ENCODE measurements around the gene SPATA12.

The SPATA12 gene

DNA sequence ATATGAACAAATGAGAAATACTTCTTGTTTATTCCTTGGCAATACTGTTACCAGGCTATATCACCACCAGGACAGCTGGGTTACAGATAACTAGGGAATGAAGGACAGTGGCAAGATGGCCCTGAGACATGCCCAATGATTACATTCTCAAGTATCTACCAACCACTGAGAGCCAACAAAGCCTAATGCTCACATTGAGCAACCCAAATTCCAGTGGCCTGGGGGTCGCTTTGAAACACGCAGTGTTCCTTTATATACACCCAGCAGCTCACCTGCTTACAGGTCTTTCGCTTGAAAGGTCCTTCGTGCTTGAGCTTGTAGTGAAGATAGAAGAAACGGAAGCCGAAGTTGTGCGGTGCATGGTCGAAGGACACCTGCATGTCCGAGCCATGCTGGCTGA is 45.1 kb downstream of the SPATA12 start:
- no peak overlapping the region for H3K27ac Mint-ChIP-seq
- H3K27me3 Mint-ChIP-seq: no peaks in the 10 kb centered on the region
- no peak overlapping the region for H3K4me3 Mint-ChIP-seq
- H3K4me1 Mint-ChIP-seq (ENCODE audit: low read depth): no peaks in the 10 kb centered on the region
- H3K9me3 Mint-ChIP-seq (ENCODE audit: low read depth): no peaks in the 10 kb centered on the region
- no peaks in the 10 kb centered on the region for H3K36me3 Mint-ChIP-seq

DNA sequence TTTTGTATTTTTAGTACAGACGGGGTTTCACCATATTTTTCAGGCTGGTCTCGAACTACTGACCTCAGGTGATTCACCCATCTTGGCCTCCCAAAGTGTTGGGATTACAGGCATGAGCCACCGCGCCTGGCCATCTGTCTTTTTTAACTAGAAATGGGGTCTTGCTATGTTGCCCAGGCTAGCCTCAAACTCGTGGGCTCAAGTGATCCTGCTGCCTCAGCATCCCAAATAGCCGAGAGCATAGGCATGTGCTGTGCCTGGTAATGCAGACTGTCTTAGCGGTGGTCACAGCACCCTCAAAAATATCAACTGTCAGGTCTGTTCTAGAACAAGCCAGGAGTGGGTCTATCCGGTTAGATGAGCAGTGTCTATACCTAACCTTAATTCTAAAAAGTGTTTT is 48.2 kb downstream of the SPATA12 start:
- Mint-ChIP-seq H3K36me3 (no peaks in the 10 kb centered on the region), H3K4me1 (ENCODE audit: low read depth) (no peaks in the 10 kb centered on the region), H3K27me3 (no peaks in the 10 kb centered on the region), H3K27ac (no peak overlapping the region), H3K4me3 (no peak overlapping the region), H3K9me3 (ENCODE audit: low read depth) (no peaks in the 10 kb centered on the region)

DNA sequence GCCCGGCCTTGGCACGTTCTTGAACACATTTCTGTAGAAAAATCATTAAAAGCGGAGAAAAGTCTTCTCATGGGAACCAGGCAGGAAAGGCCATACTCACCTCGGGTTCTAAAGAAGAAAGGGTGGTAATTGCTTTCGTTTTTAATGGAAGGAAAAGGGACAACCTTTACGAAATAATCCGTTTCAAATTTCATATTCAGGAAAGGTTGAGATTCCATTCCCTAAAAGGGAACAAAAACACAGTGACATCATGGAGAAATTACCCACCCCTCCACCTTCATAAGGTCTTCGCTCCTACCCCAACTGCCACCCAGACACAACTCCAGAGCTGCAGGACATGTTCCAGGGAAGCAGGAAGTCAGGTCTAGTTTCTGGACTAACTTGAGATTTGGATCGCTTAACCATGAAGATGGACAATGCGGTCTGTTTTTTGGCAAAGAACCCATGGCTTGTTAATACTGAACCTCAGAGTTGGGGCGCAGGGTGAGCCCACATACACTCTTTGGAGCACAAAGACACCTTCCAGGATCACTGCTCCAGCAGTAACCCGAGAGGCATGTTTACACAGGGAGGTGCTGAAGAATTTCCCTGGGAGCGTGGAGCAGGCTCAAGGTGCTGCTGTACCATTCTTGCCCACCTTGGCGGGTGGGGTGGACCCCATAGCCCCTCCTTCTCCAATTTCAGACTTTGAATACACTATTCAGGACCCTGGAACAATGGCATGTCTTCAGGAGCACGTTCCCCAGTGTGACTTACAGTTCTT is 49.2 kb downstream of the SPATA12 start:
- no peaks in the 10 kb centered on the region for H3K27me3 Mint-ChIP-seq
- H3K9me3 Mint-ChIP-seq (ENCODE audit: low read depth): no peaks in the 10 kb centered on the region
- no peak overlapping the region for H3K4me3 Mint-ChIP-seq
- no peaks in the 10 kb centered on the region for H3K4me1 Mint-ChIP-seq (ENCODE audit: low read depth)
- no peak overlapping the region for H3K27ac Mint-ChIP-seq
- H3K36me3 Mint-ChIP-seq: no peaks in the 10 kb centered on the region

DNA sequence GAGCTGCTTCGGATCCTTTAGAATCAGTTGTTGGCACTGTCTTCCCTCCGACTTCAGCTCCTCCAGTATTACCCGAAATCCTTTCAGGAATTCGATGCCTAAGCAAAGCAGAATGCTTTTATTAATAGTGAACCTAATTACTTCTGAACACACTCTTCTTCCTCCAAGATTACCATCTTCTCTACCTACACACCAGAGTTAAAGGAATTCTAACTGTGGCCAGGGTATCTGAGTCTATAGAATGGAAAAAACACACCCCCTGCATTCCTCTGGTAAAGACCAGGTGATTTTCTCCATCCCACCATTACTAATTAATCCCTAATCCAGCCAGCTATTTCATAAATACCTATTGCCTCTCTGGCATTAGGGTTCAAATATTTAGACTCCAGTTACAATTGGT is 49.8 kb downstream of the SPATA12 start:
- Mint-ChIP-seq H3K27ac (no peak overlapping the region), H3K36me3 (no peaks in the 10 kb centered on the region), H3K9me3 (ENCODE audit: low read depth) (no peaks in the 10 kb centered on the region), H3K4me1 (ENCODE audit: low read depth) (no peaks in the 10 kb centered on the region), H3K4me3 (no peak overlapping the region), H3K27me3 (no peaks in the 10 kb centered on the region)

DNA sequence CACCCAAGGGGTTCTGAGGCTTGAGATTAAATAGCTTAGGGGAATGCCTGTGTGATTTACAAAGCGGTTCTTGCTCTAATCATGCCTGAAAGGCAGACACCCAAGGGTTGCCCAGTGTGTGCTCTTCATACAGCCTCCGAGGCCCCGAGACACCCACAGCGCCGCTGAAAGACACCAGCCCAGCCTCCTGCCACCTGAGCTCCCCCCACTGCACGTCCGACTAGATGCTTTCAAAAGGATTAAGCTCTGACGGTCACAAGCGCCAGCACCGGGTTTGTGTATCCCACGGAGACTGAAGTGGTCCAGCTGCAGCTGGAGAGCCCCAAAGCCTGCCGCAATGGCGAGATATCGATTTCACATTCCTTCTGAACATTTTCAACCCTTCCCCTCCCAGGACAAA is 50.3 kb downstream of the SPATA12 start:
- Mint-ChIP-seq H3K36me3 (no peaks in the 10 kb centered on the region), H3K4me1 (ENCODE audit: low read depth) (no peaks in the 10 kb centered on the region), H3K27me3 (no peaks in the 10 kb centered on the region), H3K4me3 (no peak overlapping the region), H3K9me3 (ENCODE audit: low read depth) (no peaks in the 10 kb centered on the region), H3K27ac (no peak overlapping the region)

DNA sequence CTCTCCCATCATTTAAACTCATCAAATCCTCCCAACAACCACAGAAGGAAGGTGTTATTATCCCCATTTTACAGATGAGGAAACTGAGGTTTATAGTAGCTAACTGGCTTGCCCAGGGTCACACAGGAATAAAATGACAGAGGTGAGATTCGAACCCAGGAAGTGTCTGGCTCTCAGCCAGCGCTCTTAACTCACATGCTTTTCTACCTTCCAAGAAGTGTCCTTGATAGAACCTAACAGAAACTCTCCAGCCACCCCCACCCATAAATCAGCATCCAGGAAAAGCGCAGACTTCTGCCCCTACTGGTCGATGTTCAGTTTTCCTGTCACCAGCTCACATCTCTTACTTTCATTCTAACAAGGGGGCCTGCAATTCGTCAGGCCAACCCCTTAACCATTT is 51.7 kb downstream of the SPATA12 start:
- Mint-ChIP-seq H3K4me1 (ENCODE audit: low read depth) (no peaks in the 10 kb centered on the region), H3K36me3 (no peaks in the 10 kb centered on the region), H3K27ac (no peak overlapping the region), H3K9me3 (ENCODE audit: low read depth) (no peaks in the 10 kb centered on the region), H3K27me3 (no peaks in the 10 kb centered on the region), H3K4me3 (no peak overlapping the region)

DNA sequence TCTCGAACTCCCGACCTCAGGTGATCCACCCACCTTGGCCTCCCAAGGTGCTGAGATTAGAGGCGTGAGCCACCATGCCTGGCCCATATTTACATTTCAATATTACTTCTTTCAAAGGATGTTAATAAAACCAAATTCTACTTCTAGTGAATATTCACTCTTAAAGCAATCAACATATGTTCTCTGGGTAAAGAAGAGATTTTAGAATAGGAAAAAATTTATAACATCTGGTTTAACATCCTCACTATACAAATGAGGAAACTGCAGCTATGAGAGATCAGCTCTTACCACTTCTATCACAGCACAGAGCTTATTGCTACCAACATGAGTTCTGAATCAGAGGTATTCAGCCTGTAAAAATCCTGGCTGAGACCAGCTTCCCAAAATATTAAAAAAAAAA is 56.0 kb downstream of the SPATA12 start:
- H3K27ac Mint-ChIP-seq: no peak overlapping the region
- H3K9me3 Mint-ChIP-seq (ENCODE audit: low read depth): no peaks in the 10 kb centered on the region
- no peak overlapping the region for H3K4me3 Mint-ChIP-seq
- H3K36me3 Mint-ChIP-seq: no peaks in the 10 kb centered on the region
- H3K4me1 Mint-ChIP-seq (ENCODE audit: low read depth): no peaks in the 10 kb centered on the region
- H3K27me3 Mint-ChIP-seq: no peaks in the 10 kb centered on the region

DNA sequence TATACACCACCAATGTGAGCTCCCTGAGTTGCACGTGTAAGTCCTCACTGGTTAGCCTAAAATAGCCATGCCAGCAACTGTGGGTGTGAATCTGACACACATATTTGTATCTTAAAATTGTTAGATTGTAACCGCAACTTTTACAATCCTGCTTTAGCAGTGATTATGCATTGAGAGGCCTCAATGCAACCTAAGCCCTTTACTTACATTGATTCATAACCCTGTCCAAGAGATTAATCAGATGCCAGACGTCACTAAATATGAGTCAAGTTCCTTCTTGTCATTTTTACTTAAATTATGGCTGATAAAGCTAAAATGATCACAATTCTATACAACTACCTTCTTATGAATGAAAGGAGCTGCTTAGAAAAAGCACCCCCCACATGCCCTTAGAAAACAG is 57.8 kb downstream of the SPATA12 start:
- H3K36me3 Mint-ChIP-seq: no peaks in the 10 kb centered on the region
- no peaks in the 10 kb centered on the region for H3K27me3 Mint-ChIP-seq
- H3K4me3 Mint-ChIP-seq: no peak overlapping the region
- no peaks in the 10 kb centered on the region for H3K4me1 Mint-ChIP-seq (ENCODE audit: low read depth)
- no peak overlapping the region for H3K27ac Mint-ChIP-seq
- no peaks in the 10 kb centered on the region for H3K9me3 Mint-ChIP-seq (ENCODE audit: low read depth)

DNA sequence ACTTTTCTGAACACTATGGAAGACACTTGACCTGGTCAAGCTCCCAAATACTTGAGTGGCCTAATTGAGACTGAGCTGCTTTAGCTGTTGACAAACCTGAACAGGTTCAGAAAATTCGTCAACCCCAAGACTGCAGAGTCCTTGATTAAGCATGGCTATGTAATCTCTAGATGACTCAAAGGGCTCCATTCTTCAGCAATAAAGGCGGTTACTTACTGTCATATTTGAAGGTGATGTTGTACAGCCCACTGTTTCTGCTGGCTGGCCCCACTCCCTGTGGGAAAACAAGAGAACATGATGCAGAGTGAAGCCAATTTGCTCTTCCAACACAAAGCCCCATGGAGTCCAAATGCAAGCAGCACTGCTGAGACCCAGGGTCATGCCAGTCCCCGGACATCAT is 59.6 kb downstream of the SPATA12 start:
- Mint-ChIP-seq H3K9me3 (ENCODE audit: low read depth) (no peaks in the 10 kb centered on the region), H3K36me3 (no peaks in the 10 kb centered on the region), H3K4me3 (no peak overlapping the region), H3K27me3 (no peaks in the 10 kb centered on the region), H3K4me1 (ENCODE audit: low read depth) (no peaks in the 10 kb centered on the region), H3K27ac (no peak overlapping the region)

DNA sequence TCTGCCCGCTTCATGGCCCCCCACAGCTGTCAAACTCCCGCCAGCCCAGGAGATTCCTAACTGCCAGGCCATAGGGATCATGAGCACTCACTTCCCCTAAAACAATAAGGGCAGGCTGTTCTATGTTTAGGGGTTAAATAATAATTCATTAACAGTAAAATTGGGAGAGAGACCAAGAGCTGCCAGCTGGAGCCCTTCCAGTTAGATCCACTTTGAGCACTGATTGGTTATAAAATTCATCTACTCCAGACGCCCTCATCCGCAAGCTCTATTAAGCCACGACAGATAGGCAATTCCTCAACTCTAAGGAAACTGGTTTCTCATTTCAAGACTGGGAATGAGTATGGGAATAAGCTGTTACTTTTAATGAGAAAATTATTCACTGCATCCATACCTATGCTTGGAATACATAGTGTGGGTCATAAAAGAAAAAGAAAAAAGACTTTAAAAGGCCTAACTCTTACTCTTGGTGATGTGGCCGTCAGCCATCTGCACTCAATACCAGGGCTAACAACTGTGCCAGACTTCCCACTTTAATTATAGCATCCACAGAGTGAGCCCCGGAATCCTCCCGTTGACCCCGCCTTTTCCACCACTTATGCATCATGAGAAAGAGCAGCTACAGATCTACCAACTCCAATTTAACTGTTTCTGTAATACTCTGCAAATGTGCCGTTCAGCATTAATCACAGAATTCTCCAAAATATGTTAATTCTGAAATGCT is 60.1 kb downstream of the SPATA12 start:
- Mint-ChIP-seq H3K27ac (no peak overlapping the region), H3K4me3 (no peak overlapping the region), H3K36me3 (no peaks in the 10 kb centered on the region), H3K9me3 (ENCODE audit: low read depth) (no peaks in the 10 kb centered on the region), H3K4me1 (ENCODE audit: low read depth) (no peaks in the 10 kb centered on the region), H3K27me3 (no peaks in the 10 kb centered on the region)

All from activated naive CD8-positive, alpha-beta T cell (primary cell).